Activated CD4-positive, alpha-beta memory T cell treated with anti-CD3 and anti-CD28 coated beads for 36 hours (primary cell): Measurements from ENCODE around the gene RFC3. TPM values are rescaled to one million over a fixed set of nuclear protein-coding genes. Genes with fewer than 3 reads are reported as not detected.

Source experiments
- CTCF ChIA-PET: fragments of 350-600 bp; sonication (Branson Sonifier 250); formaldehyde crosslinking; loops from one replicate; lab custom pipeline; 2021; ENCODE audit warnings: antibody characterized with exemption, inconsistent platforms; lab: Charles Lee
- POLR2A ChIA-PET: fragments of 350-600 bp; sonication (Branson Sonifier 250); formaldehyde crosslinking; loops from one replicate; lab custom pipeline; 2021; ENCODE audit warnings: antibody characterized with exemption; lab: Charles Lee
- DNase-seq: peaks from one replicate; pipeline ENCODE4 v3.0.0-alpha.2; 2020
- H3K27ac Mint-ChIP-seq: one replicate; pipeline ENCODE4 v1.8.0; 2021; ENCODE audit warnings: mixed read lengths
- H3K27me3 Mint-ChIP-seq: one replicate; pipeline ENCODE4 v1.8.0; 2021; ENCODE audit warnings: mixed read lengths
- H3K36me3 Mint-ChIP-seq: one replicate; pipeline ENCODE4 v1.8.0; 2021; ENCODE audit warnings: mixed read lengths
- H3K4me1 Mint-ChIP-seq: one replicate; pipeline ENCODE4 v1.8.0; 2021; ENCODE audit warnings: low read depth, mixed read lengths
- H3K4me3 Mint-ChIP-seq: one replicate; pipeline ENCODE4 v1.8.0; 2021; ENCODE audit warnings: mild to moderate bottlenecking, mixed read lengths
- H3K9me3 Mint-ChIP-seq: one replicate; pipeline ENCODE4 v1.8.0; 2021; ENCODE audit warnings: mixed read lengths
- intact Hi-C: fragments of 100-400 bp; cut with micrococcal nuclease; formaldehyde crosslinking; loops from one replicate; pipeline ENCODE4 v1.15.1; 2023
- total RNA-seq, 2 experiments: library from RNA; stranded (reverse); gene quantifications; one replicate each; pipeline ENCODE4 v1.2.3, GENCODE V29; 2021

The RFC3 gene
- total RNA-seq, 2 experiments from 2014 or later: 52.4 to 53.9 TPM

DNA sequence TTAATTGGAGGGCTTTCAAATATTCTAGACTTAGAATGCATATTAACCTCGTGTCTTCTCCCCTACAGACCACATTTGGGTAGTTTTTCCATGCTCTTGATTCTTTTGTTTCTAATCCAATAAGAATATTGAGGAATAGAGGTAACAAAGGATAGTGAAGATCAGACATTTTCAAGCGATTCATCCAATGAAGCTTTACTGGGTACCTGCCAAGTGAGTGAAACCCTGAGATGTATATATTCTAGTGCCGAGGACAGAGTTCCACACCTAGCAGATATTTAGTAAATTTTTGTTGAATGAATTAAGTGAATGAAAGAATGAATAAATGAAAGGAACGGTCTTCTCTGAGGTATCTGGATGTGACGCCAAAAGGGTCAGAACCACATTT lies 442 bp upstream of the RFC3 start:
- Mint-ChIP-seq H3K9me3 (no peaks in the 10 kb centered on the region), H3K36me3 (peaks cover 25% of the 10 kb centered on the region), H3K4me1 (peaks cover 30% of the 10 kb centered on the region), H3K27me3 (peaks cover 4% of the 10 kb centered on the region), H3K27ac (peak overlapping the region; percentile 62), H3K4me3 (peak overlapping the region; percentile 99)
- POLR2A ChIA-PET: interaction anchor here (1.1 to 1.7 kb wide), 2 partner anchors 11 to 20 kb away, joined by 4 to 7 read pairs; no protein-coding TSS in a partner anchor
- DNase-seq: no peak
- CTCF ChIA-PET: interaction anchor here (1.0 to 1.4 kb wide), 2 partner anchors 94 to 274 kb away, joined by 3 read pairs; no protein-coding TSS in a partner anchor
- intact Hi-C loops: loop anchor here (2.0 kb wide), 1 partner anchor 31 kb away; no protein-coding TSS in a partner anchor

DNA sequence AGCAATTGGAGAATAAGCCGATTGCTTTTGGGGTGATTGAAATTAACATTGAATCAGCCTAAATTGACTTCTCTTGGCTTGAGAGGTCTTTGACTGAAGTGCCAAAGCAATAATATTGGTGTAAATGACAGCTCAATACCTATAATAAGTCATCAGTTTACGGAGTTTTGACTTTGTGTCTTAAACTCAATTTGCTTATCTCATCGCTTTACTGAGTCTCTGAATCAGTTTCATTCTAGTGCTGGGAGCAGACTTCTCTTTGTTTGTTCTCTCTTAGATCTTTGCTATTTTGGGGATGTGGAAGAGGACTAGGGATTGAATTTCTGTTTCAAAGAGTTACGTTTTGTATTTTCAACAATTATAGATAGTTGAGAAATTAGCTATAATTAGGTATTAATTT lies 7.1 kb downstream of the RFC3 start:
- no peak overlapping the region for H3K27ac Mint-ChIP-seq
- ChIA-PET POLR2A (no interaction called here), CTCF (interaction anchor here (0.9 kb wide), 1 partner anchor 101 kb away, joined by 3 read pairs; no protein-coding TSS in a partner anchor)
- H3K4me3 Mint-ChIP-seq: no peak overlapping the region
- peaks cover 30% of the 10 kb centered on the region for H3K4me1 Mint-ChIP-seq
- no peaks in the 10 kb centered on the region for H3K27me3 Mint-ChIP-seq
- intact Hi-C loops: no loop called here
- no peaks in the 10 kb centered on the region for H3K9me3 Mint-ChIP-seq
- DNase-seq: no peak
- peaks cover 56% of the 10 kb centered on the region for H3K36me3 Mint-ChIP-seq

DNA sequence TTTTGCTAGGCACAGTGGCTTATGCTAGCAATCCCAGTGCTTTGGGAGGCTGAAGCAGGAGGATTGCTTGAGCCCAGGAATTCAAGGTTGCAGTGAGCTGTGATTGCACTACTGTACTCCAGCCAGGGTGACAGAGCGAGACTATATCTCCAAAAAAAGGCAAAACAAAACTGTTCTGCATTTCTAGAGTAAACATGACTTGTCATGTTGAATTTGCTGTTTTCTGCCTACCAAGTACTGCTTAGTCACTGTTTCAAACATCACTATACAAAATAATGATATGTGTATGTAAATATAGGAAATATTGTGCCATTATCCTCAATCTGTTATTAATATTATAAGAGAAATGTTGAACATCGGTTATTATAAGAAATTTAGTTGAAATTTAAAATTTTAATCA lies 9.2 kb downstream of the RFC3 start:
- ChIA-PET POLR2A (no interaction called here), CTCF (no interaction called here)
- peaks cover 55% of the 10 kb centered on the region for H3K36me3 Mint-ChIP-seq
- H3K4me3 Mint-ChIP-seq: no peak overlapping the region
- no peaks in the 10 kb centered on the region for H3K27me3 Mint-ChIP-seq
- peaks cover 16% of the 10 kb centered on the region for H3K4me1 Mint-ChIP-seq
- intact Hi-C loops: no loop called here
- no peak for DNase-seq
- no peak overlapping the region for H3K27ac Mint-ChIP-seq
- no peaks in the 10 kb centered on the region for H3K9me3 Mint-ChIP-seq

DNA sequence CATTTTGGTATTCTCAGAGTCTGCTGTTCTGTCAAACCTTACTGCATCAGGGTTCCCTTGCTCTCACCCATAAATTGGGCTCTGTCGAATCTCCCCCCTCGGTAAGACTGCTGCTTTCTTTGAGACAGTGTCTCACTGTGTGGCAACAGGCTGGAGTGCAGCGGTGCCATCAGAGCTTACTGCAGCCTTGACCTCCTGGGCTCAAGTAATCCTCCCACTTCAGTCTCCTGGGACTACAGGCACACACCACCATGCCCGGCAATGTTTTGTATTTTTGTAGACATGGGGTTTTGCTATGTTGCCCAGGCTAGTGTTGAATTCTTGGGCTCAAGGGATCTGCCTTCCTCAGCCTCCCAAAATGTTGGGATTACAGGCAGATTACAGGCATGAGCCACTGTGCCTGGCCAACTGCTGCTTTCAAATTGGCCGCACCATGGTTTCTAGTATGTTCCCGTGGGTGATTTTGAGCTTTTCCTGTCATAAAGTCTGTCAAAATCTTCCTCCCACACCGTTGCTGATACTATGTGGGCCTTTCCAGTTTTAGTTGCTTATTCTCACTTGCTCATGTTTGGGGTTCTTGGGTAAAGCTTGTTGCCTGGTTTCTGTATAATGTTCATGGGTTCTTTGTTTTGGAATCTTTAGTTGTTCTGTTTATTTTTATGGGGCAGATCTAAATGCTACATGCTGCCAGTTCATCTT lies 10.6 kb downstream of the RFC3 start:
- no peak for DNase-seq
- Mint-ChIP-seq H3K4me1 (peaks cover 8% of the 10 kb centered on the region), H3K36me3 (peaks cover 49% of the 10 kb centered on the region), H3K4me3 (no peak overlapping the region), H3K27ac (no peak overlapping the region), H3K9me3 (no peaks in the 10 kb centered on the region), H3K27me3 (no peaks in the 10 kb centered on the region)
- POLR2A ChIA-PET: interaction anchor here (1.8 kb wide), 1 partner anchor 11 kb away, joined by 7 read pairs; the partner anchor contains the start of gene RFC3
- CTCF ChIA-PET: interaction anchor here (0.6 kb wide), 1 partner anchor 672 kb away, joined by 4 read pairs; no protein-coding TSS in a partner anchor
- intact Hi-C loops: no loop called here

DNA sequence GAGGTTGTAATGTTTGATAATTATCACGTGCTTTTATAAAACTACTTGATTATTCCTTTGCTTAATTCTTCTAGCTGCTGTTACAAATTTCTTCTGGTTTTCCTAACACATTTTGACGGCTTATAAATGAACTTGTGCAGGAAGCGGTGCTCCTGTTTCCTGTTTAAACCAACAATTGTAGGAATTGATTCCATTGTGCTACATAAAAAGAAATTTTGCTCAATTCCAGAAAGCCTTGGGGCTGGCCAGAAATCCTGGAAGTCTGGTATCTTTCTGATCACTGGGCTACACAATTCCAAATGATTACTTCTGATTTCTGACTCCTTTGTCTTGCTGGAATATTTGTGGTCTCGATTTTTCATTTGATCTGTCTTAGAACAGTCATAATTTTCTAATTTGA lies 14.9 kb downstream of the RFC3 start:
- CTCF ChIA-PET: no interaction called here
- Mint-ChIP-seq H3K27ac (no peak overlapping the region), H3K4me1 (peaks cover 7% of the 10 kb centered on the region), H3K4me3 (no peak overlapping the region), H3K9me3 (no peaks in the 10 kb centered on the region), H3K27me3 (no peaks in the 10 kb centered on the region), H3K36me3 (peaks cover 53% of the 10 kb centered on the region)
- DNase-seq: no peak
- POLR2A ChIA-PET: no interaction called here
- intact Hi-C loops: no loop called here

DNA sequence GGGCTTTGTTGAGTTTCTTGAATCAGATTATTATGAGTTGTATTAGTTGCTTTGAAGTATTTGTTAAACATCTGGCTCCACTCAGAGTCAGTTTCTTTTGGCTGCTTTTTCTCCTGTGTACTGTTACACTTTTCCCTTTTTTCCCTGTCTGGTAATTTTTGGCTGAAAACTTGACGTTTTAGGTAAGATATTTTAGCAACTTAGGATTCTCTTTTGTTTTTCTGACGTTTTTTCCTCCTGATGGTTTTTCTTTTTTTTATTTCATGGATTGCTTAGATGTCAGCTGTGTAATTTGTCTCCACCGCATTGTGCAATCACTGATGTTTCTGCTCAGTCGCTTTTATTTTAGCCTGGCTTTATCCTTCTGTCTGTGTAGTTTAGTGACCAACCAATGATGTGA lies 20.7 kb downstream of the RFC3 start:
- Mint-ChIP-seq H3K9me3 (no peaks in the 10 kb centered on the region), H3K4me3 (no peak overlapping the region), H3K27ac (no peak overlapping the region), H3K36me3 (peaks cover 62% of the 10 kb centered on the region), H3K27me3 (no peaks in the 10 kb centered on the region), H3K4me1 (no peaks in the 10 kb centered on the region)
- DNase-seq: no peak
- intact Hi-C loops: no loop called here
- ChIA-PET POLR2A (no interaction called here), CTCF (no interaction called here)

DNA sequence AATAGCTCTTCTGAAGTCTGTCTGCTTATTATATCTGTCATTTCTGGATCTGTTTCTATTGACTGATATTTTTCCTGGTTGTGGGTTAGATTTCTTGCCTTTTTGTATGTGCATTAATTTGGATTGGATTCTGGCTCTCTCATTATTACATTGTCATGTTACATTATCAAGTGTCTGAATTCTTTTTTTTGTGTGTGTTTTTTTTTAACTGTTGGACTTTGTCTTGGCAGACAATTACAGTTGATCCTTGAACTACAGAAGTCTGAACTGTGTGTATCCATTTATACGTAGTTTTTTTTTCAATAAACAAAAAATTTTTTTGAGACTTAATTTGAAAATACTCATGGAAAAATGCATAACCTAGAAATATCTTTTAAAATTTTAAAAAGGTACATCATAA lies 22.5 kb downstream of the RFC3 start:
- ChIA-PET POLR2A (no interaction called here), CTCF (no interaction called here)
- no peak overlapping the region for H3K27ac Mint-ChIP-seq
- H3K4me1 Mint-ChIP-seq: no peaks in the 10 kb centered on the region
- H3K27me3 Mint-ChIP-seq: no peaks in the 10 kb centered on the region
- intact Hi-C loops: no loop called here
- H3K36me3 Mint-ChIP-seq: peaks cover 59% of the 10 kb centered on the region
- no peak for DNase-seq
- no peaks in the 10 kb centered on the region for H3K9me3 Mint-ChIP-seq
- H3K4me3 Mint-ChIP-seq: no peak overlapping the region

DNA sequence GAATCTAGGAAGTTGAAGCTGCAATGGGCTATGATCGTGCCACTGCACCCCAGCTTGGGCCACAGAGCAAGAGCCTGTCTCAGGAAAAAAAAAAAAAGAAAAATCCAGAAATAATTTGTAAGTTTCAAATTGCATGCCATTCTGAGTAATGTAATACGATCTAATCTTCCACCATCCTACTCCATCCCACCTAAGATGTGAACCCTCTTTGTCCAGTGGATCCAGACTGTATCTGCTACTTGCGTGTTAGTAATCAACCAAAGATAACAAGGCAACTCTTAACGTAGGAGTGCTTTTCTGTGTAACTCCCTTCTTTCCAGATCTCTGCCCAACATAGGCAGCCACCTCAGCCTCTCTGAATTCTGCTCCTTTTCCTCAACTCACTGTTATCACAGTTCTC lies 24.3 kb downstream of the RFC3 start:
- H3K9me3 Mint-ChIP-seq: no peaks in the 10 kb centered on the region
- H3K27me3 Mint-ChIP-seq: no peaks in the 10 kb centered on the region
- no peak overlapping the region for H3K27ac Mint-ChIP-seq
- H3K36me3 Mint-ChIP-seq: peaks cover 58% of the 10 kb centered on the region
- H3K4me3 Mint-ChIP-seq: no peak overlapping the region
- CTCF ChIA-PET: no interaction called here
- intact Hi-C loops: no loop called here
- POLR2A ChIA-PET: no interaction called here
- no peaks in the 10 kb centered on the region for H3K4me1 Mint-ChIP-seq
- no peak for DNase-seq

DNA sequence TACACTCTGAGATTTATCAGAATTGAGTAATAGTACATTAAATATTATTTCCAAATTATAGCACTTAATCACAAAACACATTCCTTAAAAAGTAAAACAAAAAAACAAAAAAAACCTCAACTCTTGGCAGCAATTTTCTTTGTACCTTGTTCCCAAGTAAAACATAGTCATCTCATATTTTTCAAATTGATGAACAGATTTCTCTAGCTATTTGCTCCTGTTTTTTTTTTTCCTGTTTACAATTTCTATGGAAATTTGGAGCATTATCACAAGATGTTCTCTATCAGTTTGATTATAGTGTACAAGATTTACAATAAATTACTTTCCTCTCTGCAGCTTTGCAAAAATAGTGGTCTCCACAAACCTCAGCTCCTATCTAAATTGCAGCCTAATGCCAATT lies 25.0 kb downstream of the RFC3 start:
- Mint-ChIP-seq H3K36me3 (peaks cover 61% of the 10 kb centered on the region), H3K9me3 (no peaks in the 10 kb centered on the region), H3K4me3 (no peak overlapping the region), H3K27ac (no peak overlapping the region), H3K4me1 (no peaks in the 10 kb centered on the region), H3K27me3 (no peaks in the 10 kb centered on the region)
- intact Hi-C loops: no loop called here
- ChIA-PET POLR2A (no interaction called here), CTCF (no interaction called here)
- DNase-seq: no peak

DNA sequence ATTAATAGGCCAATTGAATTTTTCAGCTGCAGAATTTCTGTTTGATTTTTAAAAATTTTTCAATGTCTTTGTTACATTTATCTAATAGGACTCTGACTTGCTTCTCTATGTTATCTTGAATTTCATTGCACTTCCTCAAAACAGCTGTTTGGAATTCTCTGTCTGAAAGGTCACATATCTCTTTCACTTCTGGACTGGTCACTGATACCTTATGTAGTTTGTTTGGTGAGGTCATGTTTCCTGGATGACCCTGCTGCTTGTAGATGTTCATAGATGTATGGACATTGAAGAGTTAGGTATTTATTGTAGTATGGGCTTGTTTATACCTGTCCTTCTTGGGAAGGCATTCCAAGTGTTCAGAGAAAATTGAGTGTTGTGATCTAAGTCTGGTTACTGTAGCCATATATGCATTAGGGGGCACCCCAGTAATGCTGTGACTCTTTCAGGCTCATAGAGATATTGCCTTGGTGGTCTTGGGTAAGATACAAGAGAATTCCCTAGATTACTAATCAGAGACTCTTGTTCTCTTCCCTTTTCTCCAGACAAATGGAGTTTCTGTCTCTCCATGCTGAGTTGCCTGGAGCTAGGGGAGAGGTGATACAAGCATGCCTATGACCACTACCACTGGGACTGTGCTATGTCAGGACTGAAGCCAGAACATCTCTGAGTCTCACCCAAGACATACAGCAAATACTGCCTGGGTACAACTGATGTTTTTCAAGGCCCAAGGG lies 27.8 kb downstream of the RFC3 start:
- Mint-ChIP-seq H3K4me3 (no peak overlapping the region), H3K27ac (no peak overlapping the region), H3K36me3 (peaks cover 49% of the 10 kb centered on the region), H3K9me3 (no peaks in the 10 kb centered on the region), H3K4me1 (no peaks in the 10 kb centered on the region), H3K27me3 (no peaks in the 10 kb centered on the region)
- ChIA-PET POLR2A (interaction anchor here (0.7 kb wide), 1 partner anchor 10 kb away, joined by 3 read pairs; no protein-coding TSS in a partner anchor), CTCF (no interaction called here)
- no peak for DNase-seq
- intact Hi-C loops: no loop called here

DNA sequence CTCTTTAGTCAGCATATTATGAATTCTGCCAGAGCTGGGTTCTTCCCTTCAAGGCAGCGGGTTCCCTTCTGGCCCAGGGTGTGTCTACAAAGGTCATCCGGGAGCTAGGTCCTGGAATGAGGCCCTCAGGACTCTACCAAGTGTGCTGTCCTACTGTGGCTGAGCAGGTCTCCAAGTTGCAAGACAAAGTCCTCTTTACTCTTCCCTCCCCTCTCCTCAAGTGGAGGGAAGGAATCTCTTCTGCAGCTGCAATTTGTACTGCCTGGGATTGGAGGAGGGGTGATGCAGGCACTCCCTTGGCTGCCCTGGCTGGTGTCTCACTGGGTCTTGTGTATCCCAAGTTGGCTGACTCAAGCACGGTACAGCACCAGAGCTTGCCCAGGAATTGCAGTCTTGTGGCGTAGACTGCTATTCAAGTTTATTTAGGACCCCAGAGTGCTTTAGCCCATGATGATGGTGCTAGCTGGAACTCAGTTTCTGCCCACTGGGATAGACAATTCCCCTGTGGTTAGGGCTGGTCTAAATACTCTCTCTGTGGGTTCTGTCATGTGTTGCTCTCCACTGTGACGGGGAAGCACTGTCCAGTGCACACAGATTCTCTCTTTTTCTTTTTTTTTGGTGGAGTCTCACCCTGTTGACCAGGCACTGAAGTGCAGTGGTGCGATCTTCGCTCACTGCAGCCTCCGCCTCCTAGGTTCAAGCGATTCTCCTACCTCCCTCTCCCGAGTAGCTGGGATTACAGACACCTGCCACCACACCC lies 28.5 kb downstream of the RFC3 start:
- Mint-ChIP-seq H3K27ac (no peak overlapping the region), H3K9me3 (no peaks in the 10 kb centered on the region), H3K27me3 (no peaks in the 10 kb centered on the region), H3K4me3 (no peak overlapping the region), H3K36me3 (peaks cover 49% of the 10 kb centered on the region), H3K4me1 (no peaks in the 10 kb centered on the region)
- intact Hi-C loops: no loop called here
- ChIA-PET CTCF (no interaction called here), POLR2A (interaction anchor here (0.7 kb wide), 1 partner anchor 11 kb away, joined by 3 read pairs; no protein-coding TSS in a partner anchor)
- no peak for DNase-seq

DNA sequence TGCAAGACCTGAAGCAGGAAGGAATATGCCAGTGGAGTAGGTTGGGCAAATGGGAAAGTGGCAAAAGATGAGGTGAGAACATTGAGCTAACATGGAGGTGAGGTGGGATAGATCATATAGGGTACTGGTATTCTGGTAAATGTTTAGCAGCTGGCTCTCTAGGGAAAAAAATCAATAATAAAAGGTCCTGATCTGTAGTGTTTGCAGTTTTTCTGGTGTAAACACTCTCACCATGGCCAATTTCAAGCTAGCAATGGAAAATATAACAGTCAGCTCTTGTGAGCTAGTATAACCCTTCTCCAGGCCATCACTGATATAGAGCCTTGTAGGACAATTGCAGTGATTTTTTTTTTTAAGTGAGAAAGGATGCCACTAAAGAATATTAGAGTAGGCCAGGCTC lies 31.3 kb downstream of the RFC3 start:
- Mint-ChIP-seq H3K4me3 (no peak overlapping the region), H3K4me1 (no peaks in the 10 kb centered on the region), H3K27ac (no peak overlapping the region), H3K27me3 (no peaks in the 10 kb centered on the region), H3K36me3 (peaks cover 41% of the 10 kb centered on the region), H3K9me3 (no peaks in the 10 kb centered on the region)
- ChIA-PET CTCF (no interaction called here), POLR2A (no interaction called here)
- no peak for DNase-seq
- intact Hi-C loops: no loop called here
